Upper lobe of left lung (tissue), 6 donors: Measurements from ENCODE around the gene CAB39L. TPM values are rescaled to one million over a fixed set of nuclear protein-coding genes. Genes with fewer than 3 reads are reported as not detected.

Experiments used
- ATAC-seq, 2 donors: fragments of 200-7000 bp; cut with Tn5 transposase; one replicate each; pipeline ENCODE4 v1.9.1; 2022; ENCODE audit warnings: mild to moderate bottlenecking in 2 of 2, moderate library complexity in 2 of 2; ENCODE audit not compliant: low FRiP score in 2 of 2
- DNase-seq, 2 donors: peaks; one replicate each; pipeline ENCODE4 v3.0.0-alpha.2; 2019 to 2020
- H3K27ac ChIP-seq, 4 donors: fragments of 200-600 bp; sonication (generic); one replicate each; pipeline ENCODE4 v1.5.1; 2016 to 2019
- H3K27me3 ChIP-seq, 4 donors: fragments of 200-600 bp; sonication (generic); one replicate each; pipeline ENCODE4 v1.5.1; 2017 to 2019
- H3K36me3 ChIP-seq, 4 donors: fragments of 200-600 bp; sonication (generic); one replicate each; pipeline ENCODE4 v1.5.1; 2016 to 2019
- H3K4me1 ChIP-seq, 4 donors: fragments of 200-600 bp; sonication (generic); one replicate each; pipeline ENCODE4 v1.5.1; 2018 to 2019
- H3K4me3 ChIP-seq, 4 donors: fragments of 200-600 bp; sonication (generic); one replicate each; pipeline ENCODE4 v1.5.1; 2017 to 2019; ENCODE audit warnings: mild to moderate bottlenecking in 2 of 4, moderate library complexity in 1 of 4
- H3K9me3 ChIP-seq, 4 donors: fragments of 200-600 bp; sonication (generic); one replicate each; pipeline ENCODE4 v1.5.1; 2018 to 2019
- CTCF ChIP-seq, 6 experiments: fragments of 450-650 bp in 4 of 6; fragments of 200-600 bp in 2 of 6; sonication (generic) in 2 of 6; IDR thresholded peaks; one replicate each; pipeline ENCODE4 v1.5.1; 2016 to 2019; ENCODE audit warnings: antibody characterized with exemption in 6 of 6
- EP300 ChIP-seq, 4 donors: sonication (generic); formaldehyde crosslinking; IDR thresholded peaks; one replicate each; pipeline ENCODE4 v1.5.1; 2017; ENCODE audit warnings: antibody characterized with exemption in 4 of 4, control low read depth in 2 of 4
- POLR2A ChIP-seq, 4 donors: fragments of 450-650 bp; IDR thresholded peaks; one replicate each; pipeline ENCODE4 v1.5.1; 2016 to 2017; ENCODE audit warnings: antibody characterized with exemption in 4 of 4, mild to moderate bottlenecking in 2 of 4
- POLR2AphosphoS5 ChIP-seq, 2 donors: sonication (generic); formaldehyde crosslinking; IDR thresholded peaks; one replicate each; pipeline ENCODE4 v1.5.1; 2017; ENCODE audit warnings: antibody characterized with exemption in 2 of 2
- WGBS, 2 donors: methylation state at CpG; one replicate each; pipeline ENCODE4 v1.1.5; 2017 to 2018; 5-methylcytosine and 5-hydroxymethylcytosine counted together
- total RNA-seq, 6 donors: library from RNA; depleted of rRNA in 4 of 6; stranded (reverse); fragments of >200 nt in 4 of 6; gene quantifications; one replicate each; pipeline versions ENCODE4 v1.1.0 to v1.2.1, GENCODE V29; 2016 to 2021
- donor health status: DM: no; HTN: no; CAD: no; lungs with moderate emphysema.
- donor health status: DM: no; HTN: yes; CAD: no; lungs with severe emphysema.

The CAB39L gene
- total RNA-seq, 6 donors from 2014 or later, result 12.5 to 49.2 (median 19.5) TPM

GRCh38 chr13:49278211-49278610 is 165.7 kb downstream of the CAB39L start:
- Histone ChIP-seq H3K4me3 (no peak overlapping the region), H3K9me3 (no peaks in the 10 kb centered on the region), H3K27ac (no peak overlapping the region), H3K4me1 (no peaks in the 10 kb centered on the region), H3K36me3 (peaks cover 0 to 29% (median 8%) of the 10 kb centered on the region in 4 donors), H3K27me3 (no peaks in the 10 kb centered on the region)
- WGBS, 2 donors, result 74 to 87% methylated on average over 2 of the region's 2 CpGs
- ATAC-seq (no peak), DNase-seq (no peak)
- TF ChIP-seq POLR2AphosphoS5 (IDR thresholded peaks at IDR 0.05), result no peak
- no peak for TF ChIP-seq CTCF (IDR thresholded peaks at IDR 0.05)
- TF ChIP-seq POLR2A (IDR thresholded peaks at IDR 0.05), result no peak
- no peak for TF ChIP-seq EP300 (IDR thresholded peaks at IDR 0.05)

GRCh38 chr13:49272296-49272695 is 171.6 kb downstream of the CAB39L start:
- H3K36me3 ChIP-seq, result peaks cover 0 to 19% (median 5%) of the 10 kb centered on the region in 4 donors
- ATAC-seq (no peak), DNase-seq (no peak)

GRCh38 chr13:49271264-49271663 is 172.6 kb downstream of the CAB39L start:
- no peak for DNase-seq
- Histone ChIP-seq H3K36me3 (peaks cover 0 to 22% (median 5%) of the 10 kb centered on the region in 4 donors), H3K4me1 (no peaks in the 10 kb centered on the region), H3K9me3 (no peaks in the 10 kb centered on the region), H3K27me3 (no peaks in the 10 kb centered on the region), H3K27ac (no peak overlapping the region), H3K4me3 (no peak overlapping the region)
- 0 to 67% methylated on average over 1 of the region's 1 CpG for WGBS, 2 donors
- no peak for TF ChIP-seq POLR2A (IDR thresholded peaks at IDR 0.05)
- TF ChIP-seq POLR2AphosphoS5 (IDR thresholded peaks at IDR 0.05), result no peak
- no peak for TF ChIP-seq EP300 (IDR thresholded peaks at IDR 0.05)
- no peak for TF ChIP-seq CTCF (IDR thresholded peaks at IDR 0.05)
- ATAC-seq, result no peak

More at GRCh38 chr13:49272296-49272695, 171.6 kb downstream of the CAB39L start:
- WGBS, 2 donors, result 40 to 41% methylated on average over 2 of the region's 2 CpGs
- no peak overlapping the region for H3K4me3 ChIP-seq
- TF ChIP-seq POLR2A (IDR thresholded peaks at IDR 0.05) (no peak), POLR2AphosphoS5 (IDR thresholded peaks at IDR 0.05) (no peak), EP300 (IDR thresholded peaks at IDR 0.05) (no peak), CTCF (IDR thresholded peaks at IDR 0.05) (no peak)
- no peaks in the 10 kb centered on the region for H3K4me1 ChIP-seq
- no peaks in the 10 kb centered on the region for H3K9me3 ChIP-seq
- H3K27ac ChIP-seq, result no peak overlapping the region
- no peaks in the 10 kb centered on the region for H3K27me3 ChIP-seq

- H3K9me3 ChIP-seq, result no peaks in the 10 kb centered on the region
- ATAC-seq (no peak), DNase-seq (no peak)
- WGBS, 2 donors, result 60 to 74% methylated on average over 2 of the region's 2 CpGs
- no peak for TF ChIP-seq CTCF (IDR thresholded peaks at IDR 0.05)
- TF ChIP-seq EP300 (IDR thresholded peaks at IDR 0.05), result no peak
- no peak for TF ChIP-seq POLR2A (IDR thresholded peaks at IDR 0.05)
- TF ChIP-seq POLR2AphosphoS5 (IDR thresholded peaks at IDR 0.05), result no peak
- peaks cover 0 to 47% (median 12%) of the 10 kb centered on the region in 4 donors for H3K36me3 ChIP-seq
- H3K4me1 ChIP-seq, result no peaks in the 10 kb centered on the region
- no peaks in the 10 kb centered on the region for H3K27me3 ChIP-seq
- H3K4me3 ChIP-seq, result no peak overlapping the region
- no peak overlapping the region for H3K27ac ChIP-seq
Observed at GRCh38 chr13:49265822-49266221, 178.0 kb downstream of the CAB39L start.

- H3K27ac ChIP-seq, result no peak overlapping the region
- no peaks in the 10 kb centered on the region for H3K27me3 ChIP-seq
- 94 to 97% methylated on average over 6 of the region's 6 CpGs for WGBS, 2 donors
- H3K9me3 ChIP-seq, result no peaks in the 10 kb centered on the region
- H3K36me3 ChIP-seq, result peaks cover 7 to 52% (median 20%) of the 10 kb centered on the region in 4 donors
- DNase-seq (no peak), ATAC-seq (no peak)
- no peak overlapping the region for H3K4me3 ChIP-seq
- no peak for TF ChIP-seq EP300 (IDR thresholded peaks at IDR 0.05)
- TF ChIP-seq CTCF (IDR thresholded peaks at IDR 0.05), result no peak
- TF ChIP-seq POLR2A (IDR thresholded peaks at IDR 0.05), result no peak
- no peak for TF ChIP-seq POLR2AphosphoS5 (IDR thresholded peaks at IDR 0.05)
- H3K4me1 ChIP-seq, result no peaks in the 10 kb centered on the region
Observed at GRCh38 chr13:49262634-49263033, 181.2 kb downstream of the CAB39L start.
